RWPE1 (cell line): Measurements from ENCODE around the gene HCN2.

ENCODE experiments used
- CTCF ChIA-PET: fragments of 350-600 bp; sonication (Branson Sonifier 250); formaldehyde crosslinking; extraction: SDS; loops from one replicate; lab custom pipeline; 2021; lab: Yijun Ruan, JAX
- POLR2A ChIA-PET: fragments of 400-600 bp; formaldehyde crosslinking; extraction: SDS; loops from one replicate; lab custom pipeline; 2020; ENCODE audit warnings: antibody characterized with exemption; ENCODE audit not compliant: low non-redundant PET; lab: Yijun Ruan, JAX
- DNase-seq: peaks from one replicate; pipeline ENCODE4 v3.0.0; 2012; ENCODE audit warnings: low spot score
- H3K27ac ChIP-seq: fragments of 450-650 bp; 2 replicates; pipeline ENCODE4 v1.5.1; 2017
- TF ChIP-seq, protein P1 (sequence below): fragments of 450-650 bp; conservative IDR thresholded peaks from 2 replicates; pipeline ENCODE4 v1.5.1; 2017; ENCODE audit warnings: low read depth, mild to moderate bottlenecking

The HCN2 gene

DNA sequence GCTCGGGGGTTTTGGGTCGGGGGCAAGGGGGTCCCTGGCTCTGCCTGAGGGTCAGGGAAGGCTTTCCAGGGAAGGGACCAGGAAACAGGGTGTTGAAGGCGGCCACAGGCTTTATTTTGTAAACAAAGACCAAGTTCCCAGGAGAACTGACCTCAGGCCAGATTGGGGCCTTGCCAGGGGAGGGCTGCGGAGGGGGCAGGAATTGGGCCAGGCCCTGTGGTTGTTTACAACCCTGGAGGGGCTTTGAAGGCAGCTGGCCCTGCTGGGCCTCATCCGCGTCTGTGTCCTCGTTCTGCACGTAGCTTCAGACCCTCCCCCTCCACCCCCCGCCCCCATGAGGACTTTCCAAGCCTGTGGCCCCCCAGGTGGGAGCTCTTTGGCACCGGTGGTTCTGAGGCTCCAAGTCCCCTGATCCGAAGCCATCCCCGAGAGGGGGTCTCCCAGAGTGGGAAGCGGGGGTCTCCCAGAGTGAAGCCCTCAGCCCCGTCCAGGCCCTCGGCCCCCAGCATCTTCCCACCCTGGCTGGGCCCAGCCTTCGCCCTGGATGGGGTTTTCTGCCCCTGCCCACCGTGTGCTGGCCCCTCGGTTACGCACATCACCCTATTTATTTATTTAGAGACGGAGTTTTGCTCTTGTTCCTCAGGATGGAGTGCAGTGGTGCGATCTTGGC lies 30.8 kb upstream of the HCN2 start:
- POLR2A ChIA-PET, result no interaction called here
- CTCF ChIA-PET, result interaction anchor here (0.6 kb wide), 2 partner anchors 17 to 241 kb away, joined by 3 read pairs; no protein-coding TSS in a partner anchor
- DNase-seq, result no peak
- TF ChIP-seq, protein P1, sequence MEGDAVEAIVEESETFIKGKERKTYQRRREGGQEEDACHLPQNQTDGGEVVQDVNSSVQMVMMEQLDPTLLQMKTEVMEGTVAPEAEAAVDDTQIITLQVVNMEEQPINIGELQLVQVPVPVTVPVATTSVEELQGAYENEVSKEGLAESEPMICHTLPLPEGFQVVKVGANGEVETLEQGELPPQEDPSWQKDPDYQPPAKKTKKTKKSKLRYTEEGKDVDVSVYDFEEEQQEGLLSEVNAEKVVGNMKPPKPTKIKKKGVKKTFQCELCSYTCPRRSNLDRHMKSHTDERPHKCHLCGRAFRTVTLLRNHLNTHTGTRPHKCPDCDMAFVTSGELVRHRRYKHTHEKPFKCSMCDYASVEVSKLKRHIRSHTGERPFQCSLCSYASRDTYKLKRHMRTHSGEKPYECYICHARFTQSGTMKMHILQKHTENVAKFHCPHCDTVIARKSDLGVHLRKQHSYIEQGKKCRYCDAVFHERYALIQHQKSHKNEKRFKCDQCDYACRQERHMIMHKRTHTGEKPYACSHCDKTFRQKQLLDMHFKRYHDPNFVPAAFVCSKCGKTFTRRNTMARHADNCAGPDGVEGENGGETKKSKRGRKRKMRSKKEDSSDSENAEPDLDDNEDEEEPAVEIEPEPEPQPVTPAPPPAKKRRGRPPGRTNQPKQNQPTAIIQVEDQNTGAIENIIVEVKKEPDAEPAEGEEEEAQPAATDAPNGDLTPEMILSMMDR, result no peak
- no peak overlapping the region for H3K27ac ChIP-seq

DNA sequence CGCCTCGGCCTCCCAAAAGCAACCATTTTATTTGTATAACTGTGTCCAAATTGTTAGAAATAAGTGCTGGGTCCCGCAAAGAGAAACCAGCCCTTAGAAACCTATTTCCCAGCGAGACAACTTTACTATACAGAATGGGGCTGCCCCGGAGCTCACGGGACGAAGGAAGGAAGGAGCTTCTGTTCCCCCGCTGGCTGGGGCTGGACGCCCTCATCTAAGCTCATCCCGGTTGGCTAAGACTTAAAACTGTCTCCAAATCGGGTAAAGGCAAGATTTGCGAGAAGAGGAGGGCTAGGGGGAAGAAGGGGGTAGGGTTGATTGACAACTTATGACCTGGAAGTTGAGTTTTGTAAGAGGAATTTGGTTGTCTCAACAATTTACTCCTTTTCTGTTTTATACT lies 29.6 kb upstream of the HCN2 start:
- ChIA-PET CTCF (interaction anchor here (0.6 kb wide), 1 partner anchor 39 kb away, joined by 6 read pairs; no protein-coding TSS in a partner anchor), POLR2A (no interaction called here)
- TF ChIP-seq, protein P1, result no peak
- no peak overlapping the region for H3K27ac ChIP-seq
- no peak for DNase-seq

GRCh38 chr19:566403-566802 lies 23.3 kb upstream of the HCN2 start:
- TF ChIP-seq, protein P1, result no peak
- ChIA-PET CTCF (no interaction called here), POLR2A (interaction anchor here (0.7 kb wide), 1 partner anchor 111 kb away, joined by 5 read pairs; no protein-coding TSS in a partner anchor)
- no peak for DNase-seq
- H3K27ac ChIP-seq, result peak overlapping the region; percentile 55

DNA sequence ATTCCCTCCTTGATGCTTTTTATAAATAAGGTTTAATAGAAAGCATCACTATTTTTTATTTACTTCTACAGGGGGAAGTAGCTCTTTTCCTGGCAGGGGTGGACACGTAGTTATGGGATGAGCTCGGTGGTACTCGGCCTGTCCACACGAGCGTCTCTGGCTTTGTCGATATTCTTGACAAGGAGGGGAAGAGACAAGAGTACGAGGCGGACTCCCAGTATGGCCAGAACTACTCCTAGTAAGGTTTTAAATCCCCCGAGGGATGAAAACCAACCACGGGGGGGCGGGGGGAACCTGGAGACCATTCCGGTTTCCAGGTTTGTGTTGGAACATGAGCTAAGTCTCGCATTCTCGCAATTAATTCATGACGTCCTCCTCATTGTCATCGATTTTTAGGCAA lies 22.8 kb upstream of the HCN2 start:
- TF ChIP-seq, protein P1, result no peak
- ChIA-PET CTCF (no interaction called here), POLR2A (no interaction called here)
- no peak for DNase-seq
- H3K27ac ChIP-seq, result peak overlapping the region; percentile 55

DNA sequence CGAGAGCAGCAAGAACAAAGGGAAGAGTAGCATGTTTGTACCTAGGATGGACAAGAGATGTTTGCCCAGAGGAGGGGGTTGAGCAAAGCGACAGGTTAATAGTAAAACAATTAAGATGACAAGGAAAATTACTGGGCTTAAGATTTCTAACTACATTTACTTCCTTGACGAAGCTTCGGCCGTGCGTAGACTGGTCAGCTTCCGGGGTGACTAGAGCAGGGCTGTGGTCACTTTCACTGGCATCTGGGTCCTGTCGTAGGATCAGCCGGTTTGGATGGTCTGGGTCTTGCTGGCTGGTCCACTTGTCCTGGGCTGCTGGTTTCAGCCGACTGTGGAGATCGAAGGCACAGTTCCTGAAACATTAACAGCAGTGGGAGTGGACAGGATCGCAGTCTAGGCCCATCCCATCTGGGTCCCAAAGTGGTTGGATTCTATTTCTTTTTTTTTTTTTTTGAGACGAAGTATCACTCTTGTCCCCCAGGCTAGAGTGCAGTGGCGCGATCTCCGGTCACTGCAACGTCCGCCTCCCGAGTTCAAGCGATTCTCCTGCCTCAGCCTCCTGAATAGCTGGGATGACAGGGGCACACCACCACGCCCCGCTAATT lies 22.3 kb upstream of the HCN2 start:
- H3K27ac ChIP-seq, result no peak overlapping the region
- CTCF ChIA-PET, result no interaction called here
- DNase-seq, result no peak
- POLR2A ChIA-PET, result no interaction called here
- TF ChIP-seq, protein P1, result no peak

DNA sequence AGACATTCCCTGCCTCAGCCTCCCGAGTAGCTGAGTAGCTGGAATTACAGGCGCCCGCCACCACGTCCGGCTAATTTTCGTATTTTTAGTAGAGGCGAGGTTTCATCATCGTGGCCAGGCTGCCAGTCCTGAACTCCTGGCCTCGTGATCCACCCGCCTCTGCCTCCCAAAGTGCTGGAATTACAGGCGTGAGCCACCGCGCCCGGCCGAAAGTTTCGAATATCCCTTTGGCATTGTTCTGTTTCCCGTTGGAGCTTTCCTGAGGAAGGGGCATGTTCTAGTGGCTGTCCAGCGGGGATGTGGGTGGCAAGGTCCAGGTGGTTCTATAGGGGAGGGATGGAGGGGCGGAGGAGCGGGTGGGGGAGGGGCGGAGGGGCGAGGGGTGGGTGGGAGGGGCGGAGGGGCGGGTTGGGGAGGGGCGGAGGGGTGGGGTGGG lies 19.4 kb upstream of the HCN2 start:
- ChIA-PET POLR2A (no interaction called here), CTCF (interaction anchor here (0.5 kb wide), 1 partner anchor 16 kb away, joined by 5 read pairs; no protein-coding TSS in a partner anchor)
- peak overlapping the region; percentile 40 for H3K27ac ChIP-seq
- TF ChIP-seq, protein P1, result no peak
- no peak for DNase-seq
